Spinal cord (tissue), 10 donors: ENCODE measurements around the gene HHIPL1. TPM values are rescaled to one million over a fixed set of nuclear protein-coding genes. Genes with fewer than 3 reads are reported as not detected.

ENCODE experiments used
- DNase-seq, 6 donors: peaks; one replicate each; pipeline versions ENCODE4 v3.0.0 to v3.0.0-alpha.2; 2013 to 2015; ENCODE audit warnings: low spot score in 6 of 6, low read depth in 4 of 6
- H3K27ac ChIP-seq: one replicate; pipeline ENCODE4 v1.5.1; 2013; ENCODE audit warnings: low read depth, low read length, control low read depth
- H3K27me3 ChIP-seq: one replicate; pipeline ENCODE4 v1.6.1; 2013; ENCODE audit warnings: low read length; ENCODE audit not compliant: control insufficient read depth, insufficient read depth
- H3K36me3 ChIP-seq: one replicate; pipeline ENCODE4 v1.6.1; 2013; ENCODE audit warnings: low read length; ENCODE audit not compliant: control insufficient read depth, insufficient read depth
- H3K4me1 ChIP-seq: one replicate; pipeline ENCODE4 v1.6.1; 2013; ENCODE audit warnings: low read length; ENCODE audit not compliant: control insufficient read depth, insufficient read depth
- H3K4me3 ChIP-seq: one replicate; pipeline ENCODE4 v1.5.1; 2013; ENCODE audit warnings: low read depth, low read length, control low read depth
- H3K9me3 ChIP-seq: one replicate; pipeline ENCODE4 v1.6.1; 2013; ENCODE audit warnings: low read length; ENCODE audit not compliant: control insufficient read depth, insufficient read depth
- WGBS: methylation state at CpG from one replicate; pipeline ENCODE4 v1.1.5; 2013; ENCODE audit warnings: missing lambda C conversion rate; ENCODE audit not compliant: insufficient coverage; 5-methylcytosine and 5-hydroxymethylcytosine counted together
- polyA plus RNA-seq, 2 donors: library from polyadenylated mRNA; unstranded; fragments of 120-200 nt; gene quantifications; one replicate each; pipeline ENCODE4 v1.2.1, GENCODE V29; 2013; ENCODE audit not compliant: insufficient read length in 2 of 2
- total RNA-seq, 2 donors: library from RNA; depleted of rRNA in 1 of 2; stranded (reverse); fragments of 120-200 nt in 1 of 2; fragments of >200 nt in 1 of 2; gene quantifications; one replicate each; pipeline versions ENCODE4 v1.2.3 to v1.2.4, GENCODE V29; 2013 to 2014
- donor health status: healthy.

Gene HHIPL1
- total and polyA plus RNA-seq, 4 donors = 4.8 to 6.2 (median 5.4) TPM

- 7% methylated on average over 7 of the region's 8 CpGs for WGBS
- Histone ChIP-seq H3K4me1 (peaks cover 22% of the 10 kb centered on the region), H3K4me3 (no peak overlapping the region), H3K27ac (peak overlapping the region; percentile 7), H3K9me3 (no peaks in the 10 kb centered on the region), H3K27me3 (peaks cover 11% of the 10 kb centered on the region), H3K36me3 (peaks cover 38% of the 10 kb centered on the region)
- peak in 4 of 6 donors; percentile 33 to 89 (median 65) for DNase-seq
Measured at GRCh38 chr14:99664058-99664936, 19.4 kb downstream of the HHIPL1 start.

- 70% methylated on average over 5 of the region's 12 CpGs for WGBS
- H3K9me3 ChIP-seq = no peaks in the 10 kb centered on the region
- no peak overlapping the region for H3K4me3 ChIP-seq
- H3K27me3 ChIP-seq = peaks cover 9% of the 10 kb centered on the region
- no peak for DNase-seq
- peaks cover 20% of the 10 kb centered on the region for H3K4me1 ChIP-seq
- H3K27ac ChIP-seq = no peak overlapping the region
- H3K36me3 ChIP-seq = peaks cover 36% of the 10 kb centered on the region
Measured at GRCh38 chr14:99664937-99665273, 20.0 kb downstream of the HHIPL1 start.

- DNase-seq = no peak
- 66% methylated on average over 6 of the region's 6 CpGs for WGBS
- no peak overlapping the region for H3K4me3 ChIP-seq
- peaks cover 32% of the 10 kb centered on the region for H3K36me3 ChIP-seq
- peaks cover 20% of the 10 kb centered on the region for H3K4me1 ChIP-seq
- no peaks in the 10 kb centered on the region for H3K9me3 ChIP-seq
- H3K27me3 ChIP-seq = no peaks in the 10 kb centered on the region
- H3K27ac ChIP-seq = no peak overlapping the region
Measured at GRCh38 chr14:99666533-99666932, 21.6 kb downstream of the HHIPL1 start.

- H3K27ac ChIP-seq = no peak overlapping the region
- H3K27me3 ChIP-seq = no peaks in the 10 kb centered on the region
- no peaks in the 10 kb centered on the region for H3K9me3 ChIP-seq
- H3K4me1 ChIP-seq = peaks cover 25% of the 10 kb centered on the region
- WGBS = 39% methylated on average over 2 of the region's 2 CpGs
- H3K36me3 ChIP-seq = peaks cover 30% of the 10 kb centered on the region
- H3K4me3 ChIP-seq = no peak overlapping the region
- no peak for DNase-seq
Measured at GRCh38 chr14:99667045-99667444, 22.1 kb downstream of the HHIPL1 start.

- no peak for DNase-seq
- Histone ChIP-seq H3K27me3 (no peaks in the 10 kb centered on the region), H3K4me3 (no peak overlapping the region), H3K9me3 (no peaks in the 10 kb centered on the region), H3K4me1 (peaks cover 31% of the 10 kb centered on the region), H3K27ac (no peak overlapping the region), H3K36me3 (peaks cover 25% of the 10 kb centered on the region)
- WGBS = 89% methylated on average over 8 of the region's 9 CpGs
Measured at GRCh38 chr14:99667821-99668220, 22.9 kb downstream of the HHIPL1 start.

GRCh38 chr14:99668307-99669295 is 23.7 kb downstream of the HHIPL1 start:
- H3K9me3 ChIP-seq = no peaks in the 10 kb centered on the region
- H3K27ac ChIP-seq = no peak overlapping the region
- H3K4me1 ChIP-seq = peaks cover 34% of the 10 kb centered on the region
- peaks cover 25% of the 10 kb centered on the region for H3K36me3 ChIP-seq
- no peaks in the 10 kb centered on the region for H3K27me3 ChIP-seq
- no peak for DNase-seq
- WGBS = 80% methylated on average over 21 of the region's 27 CpGs
- H3K4me3 ChIP-seq = no peak overlapping the region

GRCh38 chr14:99670361-99671234 is 25.7 kb downstream of the HHIPL1 start:
- Histone ChIP-seq H3K4me1 (peaks cover 20% of the 10 kb centered on the region), H3K27ac (no peak overlapping the region), H3K4me3 (no peak overlapping the region), H3K27me3 (no peaks in the 10 kb centered on the region), H3K9me3 (no peaks in the 10 kb centered on the region), H3K36me3 (peaks cover 30% of the 10 kb centered on the region)
- DNase-seq = peak in 1 of 6 donors; percentile 24
- 80% methylated on average over 9 of the region's 14 CpGs for WGBS

GRCh38 chr14:99671235-99672224 is 26.6 kb downstream of the HHIPL1 start:
- H3K27me3 ChIP-seq = no peaks in the 10 kb centered on the region
- no peaks in the 10 kb centered on the region for H3K9me3 ChIP-seq
- peaks cover 20% of the 10 kb centered on the region for H3K4me1 ChIP-seq
- 48% methylated on average over 16 of the region's 20 CpGs for WGBS
- H3K36me3 ChIP-seq = peaks cover 33% of the 10 kb centered on the region
- H3K27ac ChIP-seq = peak overlapping the region; percentile 42
- DNase-seq = peak in 1 of 6 donors; percentile 57
- H3K4me3 ChIP-seq = no peak overlapping the region
